Activated CD4-positive, alpha-beta T cell treated with anti-CD3 and anti-CD28 coated beads for 48 hours (primary cell): ENCODE data around the gene RAB3C.
"Not testable (repeated sequence)": the region's sequence is repeated elsewhere in the genome, so short reads cannot be mapped to it uniquely, and the experiment has no call there.

ENCODE experiments used
- DNase-seq: peaks from one replicate; pipeline ENCODE4 v3.0.0-alpha.2; 2020

The RAB3C gene

GRCh38 chr5:58582803-58583491 lies at the start of gene RAB3C:
TSS of gene RAB3C (plus strand) at chr5:58583075. CDS start at chr5:58583209, 134 bp downstream.
- DNase-seq, result peak; percentile 82

- DNase-seq, result not testable (repeated sequence)
Measured at GRCh38 chr5:58541935-58542334, 40.9 kb upstream of the RAB3C start.

GRCh38 chr5:58542709-58543108 lies 40.2 kb upstream of the RAB3C start:
- DNase-seq, result no peak

- DNase-seq, result no peak
Measured at GRCh38 chr5:58543723-58544122, 39.2 kb upstream of the RAB3C start.

GRCh38 chr5:58544195-58544594 lies 38.7 kb upstream of the RAB3C start:
- DNase-seq, result no peak

GRCh38 chr5:58544926-58545325 lies 37.9 kb upstream of the RAB3C start:
- DNase-seq, result no peak

- no peak for DNase-seq
Measured at GRCh38 chr5:58545912-58546311, 37.0 kb upstream of the RAB3C start.

- DNase-seq, result no peak
Measured at GRCh38 chr5:58548068-58548467, 34.8 kb upstream of the RAB3C start.

GRCh38 chr5:58551492-58551891 lies 31.4 kb upstream of the RAB3C start:
- DNase-seq, result no peak

- DNase-seq, result not testable (repeated sequence)
Measured at GRCh38 chr5:58557665-58558338, 25.1 kb upstream of the RAB3C start.

- DNase-seq, result not testable (repeated sequence)
Measured at GRCh38 chr5:58563016-58563700, 19.7 kb upstream of the RAB3C start.

GRCh38 chr5:58564043-58564832 lies 18.6 kb upstream of the RAB3C start:
- not testable (repeated sequence) for DNase-seq

GRCh38 chr5:58565033-58565432 lies 17.8 kb upstream of the RAB3C start:
- DNase-seq, result no peak

GRCh38 chr5:58571501-58571900 lies 11.4 kb upstream of the RAB3C start:
- DNase-seq, result no peak

- DNase-seq, result not testable (repeated sequence)
Measured at GRCh38 chr5:58572973-58573372, 9.9 kb upstream of the RAB3C start.

GRCh38 chr5:58579781-58580180 lies 3.1 kb upstream of the RAB3C start:
- no peak for DNase-seq

GRCh38 chr5:58582019-58582802 lies 664 bp upstream of the RAB3C start:
- no peak for DNase-seq

- no peak for DNase-seq
Measured at GRCh38 chr5:58595952-58596351, 13.1 kb downstream of the RAB3C start.

GRCh38 chr5:58598440-58598839 lies 15.6 kb downstream of the RAB3C start:
- DNase-seq, result no peak

- no peak for DNase-seq
Measured at GRCh38 chr5:58599217-58599616, 16.3 kb downstream of the RAB3C start.

- not testable (repeated sequence) for DNase-seq
Measured at GRCh38 chr5:58600613-58601012, 17.7 kb downstream of the RAB3C start.

- DNase-seq, result not testable (repeated sequence)
Measured at GRCh38 chr5:58602889-58603288, 20.0 kb downstream of the RAB3C start.
